Colonic mucosa (tissue), 4 donors: Measurements from ENCODE around the gene BICC1. TPM values are rescaled to one million over a fixed set of nuclear protein-coding genes. Genes with fewer than 3 reads are reported as not detected.

Experiments
- DNase-seq: peaks from one replicate; pipeline ENCODE4 v3.0.0-alpha.2; 2020
- H3K27ac ChIP-seq: fragments of 200-600 bp; one replicate; pipeline ENCODE4 v1.8.0; 2021
- H3K27me3 ChIP-seq: fragments of 200-600 bp; one replicate; pipeline ENCODE4 v1.8.0; 2021
- H3K36me3 ChIP-seq: fragments of 200-600 bp; one replicate; pipeline ENCODE4 v1.8.0; 2021
- H3K4me1 ChIP-seq: fragments of 200-600 bp; one replicate; pipeline ENCODE4 v1.8.0; 2021; ENCODE audit warnings: mild to moderate bottlenecking
- H3K4me3 ChIP-seq: fragments of 200-600 bp; one replicate; pipeline ENCODE4 v1.8.0; 2021
- H3K9ac ChIP-seq, 2 donors: one replicate each; pipeline ENCODE4 v1.7.0; 2013; ENCODE audit warnings: control low read depth in 2 of 2, low read depth in 2 of 2, low read length in 2 of 2
- H3K9me3 ChIP-seq: fragments of 200-600 bp; one replicate; pipeline ENCODE4 v1.8.0; 2021
- intact Hi-C: fragments of 100-400 bp; cut with DNase I; formaldehyde crosslinking; loops from one replicate; pipeline ENCODE4 v1.14.1; 2022
- total RNA-seq, 2 donors: library from RNA; stranded (reverse); fragmentation: NEBNext Ultra II Directional in 1 of 2; extraction: Animal tissue kit (Norgen Biotek cat#: 25700) in 1 of 2; gene quantifications; one replicate each; pipeline ENCODE4 v1.2.1, GENCODE V29; 2021
- TF ChIP-seq, protein P1 (sequence below): fragments of 200-600 bp; IDR thresholded peaks from one replicate; pipeline ENCODE4 v1.8.0; 2022; ENCODE audit warnings: antibody characterized with exemption, mild to moderate bottlenecking
- donor health status: healthy.
- donor health status: DM: no; HTN: no; CAD: no.
- donor health status: DM: no; HTN: no; CAD: no.

BICC1 gene
- total RNA-seq, 2 donors from 2014 or later = 1.3 to 2.9 TPM

DNA sequence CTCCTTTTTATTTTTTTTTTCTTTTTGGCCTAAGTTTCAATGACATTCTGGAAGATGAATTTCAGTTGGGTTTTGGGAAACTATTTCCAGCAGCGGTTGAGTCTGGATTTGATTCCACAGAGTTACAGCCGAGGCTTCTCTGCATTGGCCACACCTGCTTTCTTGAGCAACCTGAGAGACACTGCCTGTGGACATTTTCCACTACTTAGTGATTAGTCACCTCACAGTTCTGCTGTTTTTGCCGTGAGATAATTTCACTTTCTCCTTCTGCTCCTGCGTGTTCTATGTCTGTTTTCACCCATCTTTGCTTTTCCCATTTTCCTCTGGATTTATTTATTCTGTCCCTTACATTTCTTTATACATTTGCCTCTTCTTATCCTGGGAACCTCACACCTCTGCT lies 243.0 kb downstream of the BICC1 start:
- Histone ChIP-seq H3K4me3 (no peak overlapping the region), H3K36me3 (no peaks in the 10 kb centered on the region), H3K9ac (no peak overlapping the region), H3K4me1 (no peaks in the 10 kb centered on the region), H3K9me3 (no peaks in the 10 kb centered on the region), H3K27ac (no peak overlapping the region), H3K27me3 (no peaks in the 10 kb centered on the region)
- intact Hi-C loops = no loop called here
- TF ChIP-seq, protein P1, sequence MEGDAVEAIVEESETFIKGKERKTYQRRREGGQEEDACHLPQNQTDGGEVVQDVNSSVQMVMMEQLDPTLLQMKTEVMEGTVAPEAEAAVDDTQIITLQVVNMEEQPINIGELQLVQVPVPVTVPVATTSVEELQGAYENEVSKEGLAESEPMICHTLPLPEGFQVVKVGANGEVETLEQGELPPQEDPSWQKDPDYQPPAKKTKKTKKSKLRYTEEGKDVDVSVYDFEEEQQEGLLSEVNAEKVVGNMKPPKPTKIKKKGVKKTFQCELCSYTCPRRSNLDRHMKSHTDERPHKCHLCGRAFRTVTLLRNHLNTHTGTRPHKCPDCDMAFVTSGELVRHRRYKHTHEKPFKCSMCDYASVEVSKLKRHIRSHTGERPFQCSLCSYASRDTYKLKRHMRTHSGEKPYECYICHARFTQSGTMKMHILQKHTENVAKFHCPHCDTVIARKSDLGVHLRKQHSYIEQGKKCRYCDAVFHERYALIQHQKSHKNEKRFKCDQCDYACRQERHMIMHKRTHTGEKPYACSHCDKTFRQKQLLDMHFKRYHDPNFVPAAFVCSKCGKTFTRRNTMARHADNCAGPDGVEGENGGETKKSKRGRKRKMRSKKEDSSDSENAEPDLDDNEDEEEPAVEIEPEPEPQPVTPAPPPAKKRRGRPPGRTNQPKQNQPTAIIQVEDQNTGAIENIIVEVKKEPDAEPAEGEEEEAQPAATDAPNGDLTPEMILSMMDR = no peak
- no peak for DNase-seq

DNA sequence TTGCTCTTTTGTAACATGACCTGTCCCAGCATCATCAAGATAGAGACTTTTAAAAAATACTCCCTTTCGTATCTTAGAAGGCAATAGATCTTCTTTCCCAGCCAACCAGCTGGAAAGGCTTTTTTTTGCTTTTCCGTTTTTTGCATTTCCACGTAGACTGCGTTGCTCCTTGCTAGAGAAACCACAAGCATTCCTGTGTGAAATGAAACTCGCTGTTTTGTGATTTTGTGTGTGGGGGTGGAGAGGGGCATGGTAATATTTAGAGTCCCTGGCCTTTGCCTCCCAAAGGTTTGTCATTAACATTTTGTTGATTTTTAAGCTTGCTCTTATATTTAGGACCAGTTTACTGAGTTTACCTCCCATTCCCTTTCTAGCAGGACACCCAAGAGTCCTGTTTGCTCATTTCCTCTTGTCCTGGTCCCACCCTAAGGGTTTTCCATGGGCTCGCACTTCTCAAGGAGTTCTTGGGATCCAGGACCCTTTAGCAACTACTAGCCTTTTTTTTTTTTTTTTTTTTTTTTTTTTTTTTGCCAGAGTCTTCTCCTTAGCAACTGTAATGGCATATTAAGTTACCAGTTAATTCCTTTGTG lies 243.6 kb downstream of the BICC1 start:
- H3K4me1 ChIP-seq = no peaks in the 10 kb centered on the region
- intact Hi-C loops = no loop called here
- no peak overlapping the region for H3K9ac ChIP-seq
- no peak overlapping the region for H3K27ac ChIP-seq
- H3K36me3 ChIP-seq = no peaks in the 10 kb centered on the region
- no peak for DNase-seq
- no peaks in the 10 kb centered on the region for H3K9me3 ChIP-seq
- TF ChIP-seq, protein P1 = no peak
- no peaks in the 10 kb centered on the region for H3K27me3 ChIP-seq
- no peak overlapping the region for H3K4me3 ChIP-seq

DNA sequence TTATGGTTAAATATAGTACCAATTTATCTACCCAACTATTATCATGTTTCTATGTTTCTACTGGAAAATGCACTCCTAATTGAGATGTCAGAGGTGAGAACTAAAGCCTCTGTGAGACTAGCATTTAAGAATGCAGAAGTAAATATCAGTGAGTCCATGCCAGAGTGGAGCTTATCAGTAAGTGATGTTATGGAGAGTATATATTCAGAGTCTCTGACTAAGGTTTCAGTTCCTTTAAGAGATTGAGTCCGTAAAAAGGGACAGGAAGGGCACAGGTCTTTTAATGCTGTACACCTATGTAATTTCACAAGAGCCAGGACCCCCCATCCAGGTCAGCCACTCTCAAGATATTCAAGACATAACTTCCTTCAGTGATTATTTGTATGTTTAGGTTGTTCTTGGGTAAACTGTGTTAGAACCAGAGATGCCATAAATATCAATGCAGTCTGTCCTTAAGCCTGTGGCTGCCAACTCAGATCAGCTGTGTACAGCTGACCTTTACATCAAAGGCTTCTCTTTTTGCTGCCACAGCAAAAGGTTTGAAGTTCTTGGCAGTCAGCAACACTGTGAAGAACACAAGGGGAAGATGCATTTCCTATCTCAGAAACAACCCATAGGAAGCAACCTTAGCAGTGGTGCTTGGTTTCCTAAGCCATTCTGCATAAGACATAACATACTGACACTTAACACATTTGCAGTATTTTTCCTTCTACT lies 244.8 kb downstream of the BICC1 start:
- no peak overlapping the region for H3K4me3 ChIP-seq
- DNase-seq = no peak
- intact Hi-C loops = no loop called here

DNA sequence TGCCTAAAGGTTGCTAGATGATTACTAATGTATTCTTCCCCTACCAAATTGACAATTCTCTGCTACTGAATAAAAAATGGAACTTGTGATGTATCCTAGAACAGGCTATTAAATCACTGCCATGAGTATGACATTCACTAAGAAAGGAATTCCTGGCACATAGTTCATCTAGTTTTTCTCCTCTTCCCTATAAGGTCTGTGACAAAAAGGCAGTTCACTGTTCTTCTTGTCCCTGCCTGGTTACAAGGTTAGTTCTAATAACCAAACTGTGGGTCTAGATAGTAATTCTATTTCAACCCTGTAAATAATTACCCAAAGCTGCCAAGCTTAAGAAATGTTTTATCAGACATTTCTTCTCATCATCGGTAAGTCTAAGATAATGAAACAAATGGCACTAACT lies 245.6 kb downstream of the BICC1 start:
- H3K9me3 ChIP-seq = no peaks in the 10 kb centered on the region
- intact Hi-C loops = no loop called here
- no peaks in the 10 kb centered on the region for H3K27me3 ChIP-seq
- H3K36me3 ChIP-seq = no peaks in the 10 kb centered on the region
- H3K4me1 ChIP-seq = no peaks in the 10 kb centered on the region
- no peak overlapping the region for H3K9ac ChIP-seq
- H3K27ac ChIP-seq = no peak overlapping the region
- H3K4me3 ChIP-seq = no peak overlapping the region
- TF ChIP-seq, protein P1 = no peak
- no peak for DNase-seq

More for the DNA sequence above, 244.8 kb downstream of the BICC1 start:
- Histone ChIP-seq H3K9me3 (no peaks in the 10 kb centered on the region), H3K27ac (no peak overlapping the region), H3K27me3 (no peaks in the 10 kb centered on the region), H3K36me3 (no peaks in the 10 kb centered on the region), H3K4me1 (no peaks in the 10 kb centered on the region), H3K9ac (no peak overlapping the region)
- TF ChIP-seq, protein P1 = no peak

DNA sequence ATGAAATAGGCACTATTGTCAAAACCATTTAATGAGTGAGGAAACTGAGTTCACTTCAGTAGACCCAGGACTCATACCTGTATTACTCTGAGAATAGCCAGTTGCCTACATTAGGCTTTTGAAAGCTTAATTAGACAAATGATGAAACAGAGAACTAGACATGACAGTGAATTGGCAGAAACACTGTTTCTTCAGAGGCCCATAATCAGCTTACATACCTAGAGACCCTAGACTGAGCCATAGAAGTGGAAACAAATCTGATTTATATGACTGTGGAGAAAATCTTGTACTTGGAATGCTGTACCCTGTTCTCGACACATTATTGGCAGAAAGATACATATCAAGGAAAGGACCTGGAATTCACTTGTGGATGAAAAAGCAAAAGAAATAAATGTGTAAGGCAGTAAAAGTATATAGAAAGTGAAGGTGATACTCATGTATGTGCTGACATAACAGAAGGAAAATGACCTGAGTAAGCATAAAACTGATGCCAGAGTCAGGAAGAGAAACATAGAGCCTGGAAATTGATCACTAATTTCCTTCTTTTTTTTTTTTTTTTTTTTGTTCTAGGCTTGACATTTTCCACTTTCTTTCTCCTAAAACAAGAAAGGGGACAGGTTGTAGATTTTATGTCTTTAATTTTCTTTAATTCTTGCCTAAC lies 251.5 kb downstream of the BICC1 start:
- H3K36me3 ChIP-seq = no peaks in the 10 kb centered on the region
- intact Hi-C loops = no loop called here

More for the DNA sequence above, 251.5 kb downstream of the BICC1 start:
- Histone ChIP-seq H3K9ac (no peak overlapping the region), H3K27ac (no peak overlapping the region), H3K4me3 (no peak overlapping the region), H3K4me1 (no peaks in the 10 kb centered on the region), H3K27me3 (no peaks in the 10 kb centered on the region), H3K9me3 (no peaks in the 10 kb centered on the region)
- no peak for DNase-seq
- TF ChIP-seq, protein P1 = no peak
